ENCODE data around the gene PLA2G2E. TPM values are rescaled to one million over a fixed set of nuclear protein-coding genes. Genes with fewer than 3 reads are reported as not detected.

Gene PLA2G2E
- total RNA-seq, 2 donors from 2014 or later, result not detected

- Histone ChIP-seq H3K4me1 (ENCODE audit: control insufficient read depth in 1 of 2, low read depth in 2 of 2) (no peaks in the 10 kb centered on the region), H3K9me3 (no peaks in the 10 kb centered on the region), H3K36me3 (no peaks in the 10 kb centered on the region), H3K27ac (no peak overlapping the region), H3K4me3 (no peak overlapping the region), H3K27me3 (replicated peaks; ENCODE audit: insufficient read depth) (no peaks in the 10 kb centered on the region)
- DNase-seq (ENCODE audit: low spot score), result no peak
- no peak for TF ChIP-seq CTCF (IDR thresholded peaks at IDR 0.05)
- no peak for ATAC-seq (ENCODE audit: insufficient number of reproducible peaks, low FRiP score, low read depth)
Measured at GRCh38 chr1:19949016-19949415, 25.6 kb upstream of the PLA2G2E start.

GRCh38 chr1:19946971-19947370 lies 23.6 kb upstream of the PLA2G2E start:
- Histone ChIP-seq H3K9me3 (no peaks in the 10 kb centered on the region), H3K27me3 (replicated peaks; ENCODE audit: insufficient read depth) (no peaks in the 10 kb centered on the region), H3K4me1 (ENCODE audit: control insufficient read depth in 1 of 2, low read depth in 2 of 2) (no peaks in the 10 kb centered on the region), H3K4me3 (no peak overlapping the region), H3K27ac (no peak overlapping the region), H3K36me3 (no peaks in the 10 kb centered on the region)
- DNase-seq (ENCODE audit: low spot score), result no peak
- no peak for ATAC-seq (ENCODE audit: insufficient number of reproducible peaks, low FRiP score, low read depth)
- no peak for TF ChIP-seq CTCF (IDR thresholded peaks at IDR 0.05)

- no peaks in the 10 kb centered on the region for H3K4me1 ChIP-seq (ENCODE audit: control insufficient read depth in 1 of 2, low read depth in 2 of 2)
- H3K9me3 ChIP-seq, result no peaks in the 10 kb centered on the region
- H3K36me3 ChIP-seq, result no peaks in the 10 kb centered on the region
- H3K4me3 ChIP-seq, result no peak overlapping the region
- ATAC-seq (ENCODE audit: insufficient number of reproducible peaks, low FRiP score, low read depth) (no peak), DNase-seq (ENCODE audit: low spot score) (no peak)
- no peak for TF ChIP-seq CTCF (IDR thresholded peaks at IDR 0.05)
- H3K27me3 ChIP-seq (replicated peaks; ENCODE audit: insufficient read depth), result no peaks in the 10 kb centered on the region
- no peak overlapping the region for H3K27ac ChIP-seq
Measured at GRCh38 chr1:19946331-19946751, 22.9 kb upstream of the PLA2G2E start.

- Histone ChIP-seq H3K27me3 (replicated peaks; ENCODE audit: insufficient read depth) (no peaks in the 10 kb centered on the region), H3K27ac (no peak overlapping the region), H3K36me3 (no peaks in the 10 kb centered on the region), H3K4me1 (ENCODE audit: control insufficient read depth in 1 of 2, low read depth in 2 of 2) (no peaks in the 10 kb centered on the region), H3K4me3 (no peak overlapping the region), H3K9me3 (no peaks in the 10 kb centered on the region)
- ATAC-seq (ENCODE audit: insufficient number of reproducible peaks, low FRiP score, low read depth) (no peak), DNase-seq (ENCODE audit: low spot score) (no peak)
- TF ChIP-seq CTCF (IDR thresholded peaks at IDR 0.05), result no peak
Measured at GRCh38 chr1:19945914-19946313, 22.5 kb upstream of the PLA2G2E start.

- TF ChIP-seq CTCF (IDR thresholded peaks at IDR 0.05), result no peak
- ATAC-seq (ENCODE audit: insufficient number of reproducible peaks, low FRiP score, low read depth) (no peak), DNase-seq (ENCODE audit: low spot score) (no peak)
- no peak overlapping the region for H3K4me3 ChIP-seq
- no peaks in the 10 kb centered on the region for H3K4me1 ChIP-seq (ENCODE audit: control insufficient read depth in 1 of 2, low read depth in 2 of 2)
- no peaks in the 10 kb centered on the region for H3K36me3 ChIP-seq
- no peaks in the 10 kb centered on the region for H3K9me3 ChIP-seq
- no peaks in the 10 kb centered on the region for H3K27me3 ChIP-seq (replicated peaks; ENCODE audit: insufficient read depth)
- no peak overlapping the region for H3K27ac ChIP-seq
Measured at GRCh38 chr1:19942657-19943056, 19.2 kb upstream of the PLA2G2E start.

Measured in thoracic aorta (tissue), 2 donors.